Islet precursor cell (in vitro differentiated cells): ENCODE measurements around the gene ATPAF2.

Experiments used
- DNase-seq: peaks from one replicate; pipeline ENCODE4 v3.0.0-alpha.2; 2018

The ATPAF2 gene

DNA sequence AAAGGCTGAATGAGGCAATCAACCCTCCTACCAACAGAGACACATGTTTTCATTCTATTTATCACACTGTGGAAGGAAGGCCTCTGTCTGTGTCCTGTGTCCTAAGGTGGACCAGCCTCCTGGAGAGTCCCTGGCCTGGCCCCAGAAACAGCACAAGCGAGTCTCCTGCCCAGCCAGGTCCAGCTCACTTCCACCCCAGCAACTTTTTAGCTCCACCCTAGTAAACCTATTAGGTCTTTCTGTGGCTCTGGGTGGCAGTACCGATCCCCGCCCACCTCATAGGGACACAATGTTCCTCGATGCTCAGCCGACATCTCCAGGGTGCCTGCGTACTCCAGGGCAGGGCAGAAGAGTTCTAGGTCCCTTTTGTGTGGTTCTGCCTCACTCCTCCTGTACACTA is 55.6 kb downstream of the ATPAF2 start:
- DNase-seq = no peak

DNA sequence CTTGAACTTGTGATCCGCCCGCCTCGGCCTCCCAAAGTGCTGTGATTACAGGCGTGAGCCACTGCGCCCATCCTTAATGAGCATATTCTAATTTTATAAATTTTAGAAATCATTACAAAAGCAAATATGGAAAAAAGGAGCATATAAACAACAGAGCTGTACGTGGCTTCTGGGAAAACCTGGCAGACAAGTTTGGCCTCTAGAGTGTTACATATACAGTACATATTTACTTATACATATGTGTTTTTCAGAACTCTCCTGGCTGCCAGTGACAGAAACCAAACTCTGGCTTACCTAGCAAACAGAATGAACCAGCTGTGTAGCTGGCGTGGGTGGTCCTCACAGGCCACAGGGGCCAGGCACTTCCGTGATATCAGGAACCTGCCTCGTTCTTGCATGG is 56.2 kb downstream of the ATPAF2 start:
- DNase-seq = no peak

- DNase-seq = no peak
Measured at GRCh38 chr17:17981330-17981729, 57.6 kb downstream of the ATPAF2 start.

GRCh38 chr17:17979778-17980177 is 59.2 kb downstream of the ATPAF2 start:
- no peak for DNase-seq

- no peak for DNase-seq
Measured at GRCh38 chr17:17978481-17979424, 60.2 kb downstream of the ATPAF2 start.

DNA sequence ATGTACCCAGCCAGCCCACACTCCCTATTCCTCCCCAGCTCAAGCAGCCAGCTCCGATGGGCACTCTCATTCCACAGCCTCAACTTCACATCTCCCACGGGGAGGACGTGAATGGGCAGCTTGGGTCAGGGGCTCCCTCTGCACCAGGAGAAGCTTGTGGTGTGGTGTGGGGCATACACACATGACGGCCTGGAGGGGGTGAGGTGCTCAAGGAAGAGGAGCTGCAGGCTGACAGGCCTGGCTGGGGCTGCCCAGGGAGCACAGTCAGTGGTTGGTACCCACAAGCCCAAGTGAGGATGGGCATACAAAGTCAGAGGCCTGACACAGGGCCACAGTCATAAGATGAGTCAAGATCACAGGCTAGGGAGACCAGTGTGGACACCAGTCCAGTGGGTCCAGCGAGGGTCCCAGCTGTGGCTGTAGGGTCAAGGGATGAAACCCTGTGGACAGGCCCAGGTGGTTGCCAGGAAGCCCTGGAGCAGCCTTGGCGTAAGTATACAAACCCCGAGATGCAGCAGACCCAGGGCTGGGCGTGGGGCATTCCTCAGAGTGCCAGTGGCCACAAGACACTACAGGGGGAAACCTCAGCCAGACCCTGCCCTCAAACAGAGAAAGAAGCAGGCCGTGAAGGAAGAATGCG is 61.9 kb downstream of the ATPAF2 start:
- DNase-seq = no peak

- DNase-seq = no peak
Measured at GRCh38 chr17:17975436-17975835, 63.5 kb downstream of the ATPAF2 start.

DNA sequence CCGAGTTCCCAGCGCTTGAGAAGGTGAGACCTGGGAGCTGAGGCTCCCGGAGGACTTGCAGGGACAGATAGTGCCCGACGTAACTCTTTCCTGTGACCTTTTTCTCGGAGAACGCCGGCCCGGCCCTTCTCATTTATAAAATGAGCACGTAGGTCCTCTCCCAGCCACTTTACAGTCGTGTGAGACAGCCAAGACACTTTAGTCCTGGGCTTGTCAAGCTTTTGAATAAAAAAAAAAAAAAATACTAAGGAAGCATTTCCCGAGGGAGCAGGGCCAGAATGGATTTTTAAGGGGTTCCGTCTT is 66.1 kb downstream of the ATPAF2 start:
- no peak for DNase-seq

DNA sequence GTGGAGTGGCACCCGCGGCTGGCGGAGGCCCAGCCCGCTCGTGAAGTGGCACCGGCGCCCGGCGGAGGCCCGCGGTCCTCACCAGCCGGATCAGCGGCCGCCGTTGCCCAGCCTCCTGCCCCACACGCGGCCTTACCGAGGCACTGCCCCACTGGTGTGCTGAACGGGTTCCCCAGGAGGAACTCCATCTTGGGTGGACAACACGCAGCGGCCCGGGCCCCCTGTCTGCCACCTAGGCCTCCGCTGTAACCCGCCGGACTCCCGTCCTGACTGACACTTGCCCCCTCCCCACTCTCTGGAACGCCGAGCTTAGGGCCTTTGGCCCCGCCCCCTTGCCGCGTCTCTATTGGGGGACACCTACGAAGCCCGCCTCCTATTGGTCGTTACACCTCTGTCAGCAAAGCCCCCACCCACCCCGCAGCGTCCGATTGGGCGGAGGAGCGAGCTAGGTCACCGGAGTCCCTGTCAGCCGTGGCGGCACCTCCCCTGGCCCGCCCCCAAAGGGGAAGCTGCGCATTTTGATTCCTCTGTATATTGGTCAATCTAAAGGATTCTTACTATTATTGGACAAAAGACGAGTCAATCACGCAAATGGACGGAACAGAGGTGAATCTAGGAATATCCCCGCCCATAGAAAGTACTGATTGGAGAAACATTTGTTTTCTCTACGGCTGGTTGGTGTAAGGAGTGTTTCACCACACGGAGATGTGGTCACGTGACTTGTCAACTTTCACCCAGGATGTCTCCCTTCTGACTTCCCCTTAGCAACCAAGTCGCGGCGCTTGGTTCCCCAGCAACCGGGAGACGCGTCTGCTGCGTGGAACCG is 66.6 kb downstream of the ATPAF2 start, which contains the start of the genes DRC3 and TOM1L2:
TSS of gene DRC3 (plus strand) at position 737 of the 826 bp plus-strand sequence. CDS start 4,737 bp downstream, outside the sequence.
TSS of gene TOM1L2 (minus strand) at position 275 of the 826 bp plus-strand sequence. CDS start at position 188, 87 bp downstream.
- peak; percentile 100 for DNase-seq

DNA sequence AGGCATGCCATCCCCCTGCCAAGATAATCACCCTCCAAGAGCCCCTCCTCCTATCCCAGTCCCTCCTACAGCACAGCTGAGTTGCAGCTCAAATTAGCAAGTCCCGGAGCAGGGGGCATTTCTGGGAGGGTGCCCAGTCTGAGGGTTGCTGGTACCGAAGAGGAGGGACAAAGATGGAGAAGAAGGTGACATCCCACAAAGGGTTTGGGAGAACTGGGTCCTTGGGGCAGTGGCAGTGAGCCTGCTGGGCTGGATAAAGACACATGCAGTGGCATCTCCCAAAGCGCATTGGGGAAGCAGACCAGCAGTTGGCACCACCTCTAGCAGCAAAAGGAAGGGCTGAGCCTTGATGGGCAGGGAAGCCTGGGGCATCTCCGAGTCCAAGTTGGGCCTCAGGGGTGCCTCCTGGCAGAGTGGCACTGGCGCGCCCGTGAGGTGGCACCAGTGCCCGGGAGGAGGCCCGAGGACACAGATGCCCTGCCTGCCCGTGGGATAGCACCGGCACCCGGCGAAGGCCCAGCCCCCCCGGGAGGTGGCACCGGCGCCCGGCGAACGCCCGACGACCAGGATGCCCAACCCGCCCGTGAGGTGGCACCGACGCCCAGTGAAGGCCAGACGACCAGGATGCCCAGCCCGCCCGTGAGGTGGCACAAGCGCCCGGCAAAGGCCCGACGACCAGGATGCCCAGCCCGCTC is 67.4 kb downstream of the ATPAF2 start:
- DNase-seq = no peak

GRCh38 chr17:17970699-17971430 is 68.1 kb downstream of the ATPAF2 start:
- DNase-seq = no peak
